Measurements from ENCODE around the gene AHSA1.

AHSA1 gene

GRCh38 chr14:77511486-77512162 lies 53.7 kb downstream of the AHSA1 start:
- Histone ChIP-seq H3K36me3 (no peaks in the 10 kb centered on the region; the same call in none of the 2 replicates), H3K27ac (no peak overlapping the region), H3K27me3 (ENCODE audit: insufficient read depth, low read depth, severe bottlenecking) (no peaks in the 10 kb centered on the region), H3K9me3 (ENCODE audit: severe bottlenecking) (no peaks in the 10 kb centered on the region), H3K4me3 (ENCODE audit: low read depth, low read length) (no peak overlapping the region)
- DNase-seq: no peak
- TF ChIP-seq, protein P1, sequence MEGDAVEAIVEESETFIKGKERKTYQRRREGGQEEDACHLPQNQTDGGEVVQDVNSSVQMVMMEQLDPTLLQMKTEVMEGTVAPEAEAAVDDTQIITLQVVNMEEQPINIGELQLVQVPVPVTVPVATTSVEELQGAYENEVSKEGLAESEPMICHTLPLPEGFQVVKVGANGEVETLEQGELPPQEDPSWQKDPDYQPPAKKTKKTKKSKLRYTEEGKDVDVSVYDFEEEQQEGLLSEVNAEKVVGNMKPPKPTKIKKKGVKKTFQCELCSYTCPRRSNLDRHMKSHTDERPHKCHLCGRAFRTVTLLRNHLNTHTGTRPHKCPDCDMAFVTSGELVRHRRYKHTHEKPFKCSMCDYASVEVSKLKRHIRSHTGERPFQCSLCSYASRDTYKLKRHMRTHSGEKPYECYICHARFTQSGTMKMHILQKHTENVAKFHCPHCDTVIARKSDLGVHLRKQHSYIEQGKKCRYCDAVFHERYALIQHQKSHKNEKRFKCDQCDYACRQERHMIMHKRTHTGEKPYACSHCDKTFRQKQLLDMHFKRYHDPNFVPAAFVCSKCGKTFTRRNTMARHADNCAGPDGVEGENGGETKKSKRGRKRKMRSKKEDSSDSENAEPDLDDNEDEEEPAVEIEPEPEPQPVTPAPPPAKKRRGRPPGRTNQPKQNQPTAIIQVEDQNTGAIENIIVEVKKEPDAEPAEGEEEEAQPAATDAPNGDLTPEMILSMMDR (IDR thresholded peaks at IDR 0.05; ENCODE audit: low read depth, low read length): no peak

- Histone ChIP-seq H3K27me3 (ENCODE audit: insufficient read depth, low read depth, severe bottlenecking) (no peaks in the 10 kb centered on the region), H3K27ac (no peak overlapping the region), H3K36me3 (peaks cover 14% of the 10 kb centered on the region), H3K4me3 (ENCODE audit: low read depth, low read length) (no peak overlapping the region), H3K9me3 (ENCODE audit: severe bottlenecking) (no peaks in the 10 kb centered on the region)
- TF ChIP-seq, protein P1 (IDR thresholded peaks at IDR 0.05; ENCODE audit: low read depth, low read length): no peak
- DNase-seq: no peak
Measured at GRCh38 chr14:77516126-77516525, 58.2 kb downstream of the AHSA1 start.
